ENCODE results near the gene DNAH12. TPM values are rescaled to one million over a fixed set of nuclear protein-coding genes. Genes with fewer than 3 reads are reported as not detected.

Gene DNAH12
- total and polyA plus RNA-seq, 2 of the 4 experiments (the other 2 are of a cell fraction), result under 0.01 to 0.02 TPM

- intact Hi-C loops (cut with micrococcal nuclease), result no loop called here
- no TSS peak for BruUV-seq (replicated peaks)
- in situ Hi-C loops (cut with MboI; ENCODE audit: low sequenced_read_pairs), result loop anchor here (25.0 kb wide), 1 partner anchor 468 kb away; no protein-coding TSS in a partner anchor
Measured at GRCh38 chr3:57393977-57394376, 150.2 kb downstream of the DNAH12 start.

More at GRCh38 chr3:57393977-57394376, 150.2 kb downstream of the DNAH12 start:
- no peak overlapping the region for H3K23ac ChIP-seq (ENCODE audit: low read depth, low read length)
- no peak overlapping the region for H3K4me2 ChIP-seq (ENCODE audit: low read depth, low read length)
- H2AK5ac ChIP-seq (ENCODE audit: low read depth, low read length), result no peak overlapping the region
- dilution Hi-C loops (cut with HindIII; ENCODE audit: low sequenced_read_pairs, unreplicated experiment), result no loop called here
- no peak overlapping the region for H3K9ac ChIP-seq (ENCODE audit: low read depth, low read length)
- no peak overlapping the region for H2BK120ac ChIP-seq (ENCODE audit: low read depth, low read length)
- no peaks in the 10 kb centered on the region for H3K9me1 ChIP-seq (ENCODE audit: insufficient read depth, low read length)
- no peak overlapping the region for H2BK15ac ChIP-seq (ENCODE audit: low read depth, low read length)
- ATAC-seq (ENCODE audit: low read depth), result no peak
- H3K36me3 ChIP-seq (ENCODE audit: control insufficient read depth, insufficient read depth, low read length), result no peaks in the 10 kb centered on the region
- no peaks in the 10 kb centered on the region for H3K9me3 ChIP-seq (ENCODE audit: control insufficient read depth, insufficient read depth, low read length)
- no peak overlapping the region for H3K14ac ChIP-seq (replicated peaks; ENCODE audit: low read depth, low read length)
- peaks cover 2% of the 10 kb centered on the region; the same call in 1 of the 2 replicates for H3K27me3 ChIP-seq (ENCODE audit: control insufficient read depth, insufficient read depth, low read length)
- no peak overlapping the region for H4K91ac ChIP-seq (ENCODE audit: insufficient read depth, low read depth, low read length)
- no peak overlapping the region for H3K27ac ChIP-seq (ENCODE audit: insufficient read depth, low read length)
- no peak overlapping the region for H2BK5ac ChIP-seq (ENCODE audit: low read depth, low read length, poor library complexity, severe bottlenecking)
- H3K56ac ChIP-seq (ENCODE audit: extremely low read depth, insufficient read depth, low read length), result no peak overlapping the region
- WGBS, 2 experiments (ENCODE audit: extremely low coverage in 2 of 2, insufficient read length in 1 of 2), result no CpG with 5 or more reads among the region's 3 CpGs
- ChIA-PET POLR2A (ENCODE audit: unreplicated experiment) (no interaction called here), CTCF (no interaction called here)
- no peaks in the 10 kb centered on the region for H3K79me1 ChIP-seq (ENCODE audit: low read depth in 1 of 2, low read length in 2 of 2)
- no peaks in the 10 kb centered on the region for H4K20me1 ChIP-seq (ENCODE audit: insufficient read depth, low read length)
- no peak overlapping the region for H2AK9ac ChIP-seq (replicated peaks; ENCODE audit: low read depth, low read length, poor library complexity)
- no peaks in the 10 kb centered on the region for H3K4me1 ChIP-seq (ENCODE audit: control insufficient read depth, insufficient read depth, low read length)
- no peak overlapping the region for H2BK20ac ChIP-seq (ENCODE audit: low read depth, low read length)
- H3K4ac ChIP-seq (ENCODE audit: low read depth, low read length), result no peak overlapping the region
- no peak overlapping the region for H4K8ac ChIP-seq (ENCODE audit: low read depth in 2 of 2, low read length in 2 of 2)
- DNase-seq, result no peak
- TF ChIP-seq MAZ (IDR thresholded peaks at IDR 0.05; ENCODE audit: borderline replicate concordance, low read depth, low read length) (no peak), RFX5 (IDR thresholded peaks at IDR 0.05; ENCODE audit: low read depth, low read length) (no peak), SMC3 (IDR thresholded peaks at IDR 0.05; ENCODE audit: low read depth, low read length) (no peak), CHD1 (IDR thresholded peaks at IDR 0.05; ENCODE audit: low read depth, low read length) (no peak)
- H3K4me3 ChIP-seq (ENCODE audit: insufficient read depth, low read depth, low read length), result no peak overlapping the region
- H4K5ac ChIP-seq (ENCODE audit: low read depth, low read length), result no peak overlapping the region
- no peak overlapping the region for H3K18ac ChIP-seq (ENCODE audit: low read depth, low read length)
- H2AFZ ChIP-seq (replicated peaks; ENCODE audit: low read length, poor library complexity), result no peak overlapping the region

Measured in IMR-90 (cell line).